Activated gamma-delta T cell (primary cell): ENCODE measurements around the gene ADCK2.
"Not testable (repeated sequence)": the region's sequence is repeated elsewhere in the genome, so short reads cannot be mapped to it uniquely, and the experiment has no call there.

Source experiments
- DNase-seq: peaks from one replicate; lab custom pipeline; 2025; lab: John Stamatoyannopoulos, UW

The ADCK2 gene

DNA sequence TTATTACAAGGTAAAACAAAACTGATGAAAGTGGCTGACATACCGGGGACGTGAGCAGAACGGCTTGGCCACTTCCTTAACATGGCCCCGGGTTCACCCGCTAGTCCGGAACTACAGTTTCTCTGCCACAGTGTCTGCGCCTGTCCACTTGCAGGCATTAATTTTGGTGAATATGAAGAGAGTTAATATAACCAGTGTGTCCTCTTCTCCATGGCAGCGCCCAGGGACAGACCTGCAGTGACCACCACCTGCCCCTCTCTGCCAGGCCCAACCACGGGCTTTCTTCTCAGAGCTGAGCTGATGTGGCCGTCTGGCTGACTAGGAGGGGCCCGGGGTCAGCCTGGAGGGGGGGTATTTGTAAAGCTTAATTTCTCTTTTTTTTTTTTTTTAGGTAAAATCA lies 22.6 kb downstream of the ADCK2 start:
- DNase-seq: no peak

DNA sequence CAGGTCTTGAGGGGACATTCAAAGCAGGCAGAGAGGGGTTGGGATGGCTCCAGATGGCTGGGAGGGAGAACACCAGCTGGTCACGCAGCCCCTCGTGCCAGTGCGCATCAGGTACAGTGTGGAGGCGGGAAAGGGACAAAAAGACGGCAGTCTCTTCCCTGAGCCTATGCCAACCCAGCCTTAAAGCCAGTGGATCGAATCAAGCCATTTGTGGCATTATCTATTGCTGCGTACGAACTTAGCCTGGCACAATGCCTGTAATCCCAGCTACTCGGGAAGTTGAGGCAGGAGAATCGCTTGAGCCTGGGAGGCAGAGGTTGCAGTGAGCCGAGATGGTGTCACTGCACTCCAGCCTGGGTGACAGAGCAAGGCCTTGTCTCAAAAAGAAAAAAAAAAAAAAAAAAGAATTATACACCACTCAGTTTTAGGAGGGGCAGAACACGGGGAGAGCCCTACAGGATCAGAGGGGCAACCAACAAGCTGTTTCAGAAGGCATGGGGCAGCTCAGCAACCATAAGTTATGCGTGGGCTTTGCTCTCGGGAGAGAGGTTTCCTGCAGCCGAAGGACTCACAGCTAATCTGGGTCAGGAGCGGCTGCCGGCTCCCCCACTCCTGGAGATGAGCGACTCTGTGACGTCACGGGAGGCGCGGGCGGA lies 23.4 kb downstream of the ADCK2 start:
- DNase-seq: peak; percentile 91

DNA sequence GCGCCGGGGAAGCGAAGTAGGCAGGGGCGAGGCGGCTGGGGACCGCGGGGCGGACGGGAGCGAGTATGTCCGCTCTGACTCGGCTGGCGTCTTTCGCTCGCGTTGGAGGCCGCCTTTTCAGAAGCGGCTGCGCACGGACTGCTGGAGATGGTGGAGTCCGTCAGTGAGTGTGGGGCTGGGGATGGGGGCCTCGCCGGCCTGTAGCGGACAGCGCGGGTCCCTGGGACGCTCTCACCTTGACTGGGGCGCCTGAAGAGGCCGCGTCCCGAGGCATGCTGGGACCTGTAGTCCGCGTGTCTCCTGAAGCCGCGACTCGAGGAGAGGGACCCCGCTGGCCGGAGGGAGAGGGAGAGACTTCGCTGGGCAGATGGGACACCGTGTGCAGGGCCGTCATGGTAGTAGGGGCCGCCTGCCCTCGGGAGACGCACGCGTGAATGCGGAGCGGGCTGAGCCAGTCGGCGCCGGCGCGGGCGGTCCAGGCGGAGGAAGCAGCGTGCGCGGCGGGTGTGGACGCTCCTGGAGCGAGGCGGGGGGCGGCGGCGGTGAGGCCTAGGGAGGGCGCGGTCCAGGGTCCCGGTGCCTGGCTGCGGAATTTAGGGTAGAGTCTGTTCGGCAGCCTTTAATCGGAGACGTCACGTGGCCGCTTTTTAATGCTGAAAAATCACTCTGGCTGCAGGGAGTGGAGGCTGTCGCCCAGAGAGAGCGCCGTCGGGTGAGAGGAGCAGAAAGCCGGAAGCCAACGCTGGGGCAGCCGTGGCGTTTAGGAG lies 24.1 kb downstream of the ADCK2 start, which contains the start of gene NDUFB2:
Gene NDUFB2, plus strand, starts transcription at position 29 of the 767 bp plus-strand sequence. Its CDS starts 37 bp downstream, at position 66.
- DNase-seq: peak; percentile 68

DNA sequence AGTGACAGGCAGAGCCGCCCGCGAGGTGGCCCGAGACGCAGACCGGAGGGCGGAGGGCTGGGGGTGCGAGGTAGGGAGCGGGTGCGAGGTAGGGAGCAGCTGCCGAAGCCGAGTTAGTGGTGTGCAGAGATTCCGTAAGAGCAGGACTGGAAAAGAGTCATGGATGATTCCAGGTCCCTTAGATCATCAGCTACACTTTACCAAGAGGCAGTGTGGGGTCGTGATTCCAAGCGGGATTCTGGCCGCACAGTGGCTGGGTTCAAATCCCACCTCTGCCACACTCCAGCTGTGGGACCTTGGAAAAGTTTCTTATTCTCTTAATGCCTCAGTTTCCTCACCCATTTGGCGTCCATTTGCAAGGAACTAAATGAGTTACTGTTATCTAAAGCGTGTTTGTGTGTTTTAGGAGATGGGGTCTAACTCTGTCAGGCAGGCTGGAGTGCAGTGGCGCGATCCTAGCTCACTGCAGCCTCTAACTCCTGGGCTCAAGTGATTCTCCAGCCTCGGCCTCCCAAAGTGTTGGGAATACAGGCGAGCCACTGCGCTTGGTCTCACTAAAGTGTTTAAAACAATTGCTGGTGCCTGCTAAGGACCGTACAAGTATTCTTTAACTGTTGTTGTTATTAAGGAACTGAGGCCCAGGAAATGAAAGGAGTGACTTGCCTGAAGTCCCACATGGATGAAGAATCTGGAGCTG lies 24.9 kb downstream of the ADCK2 start:
- DNase-seq: no peak

DNA sequence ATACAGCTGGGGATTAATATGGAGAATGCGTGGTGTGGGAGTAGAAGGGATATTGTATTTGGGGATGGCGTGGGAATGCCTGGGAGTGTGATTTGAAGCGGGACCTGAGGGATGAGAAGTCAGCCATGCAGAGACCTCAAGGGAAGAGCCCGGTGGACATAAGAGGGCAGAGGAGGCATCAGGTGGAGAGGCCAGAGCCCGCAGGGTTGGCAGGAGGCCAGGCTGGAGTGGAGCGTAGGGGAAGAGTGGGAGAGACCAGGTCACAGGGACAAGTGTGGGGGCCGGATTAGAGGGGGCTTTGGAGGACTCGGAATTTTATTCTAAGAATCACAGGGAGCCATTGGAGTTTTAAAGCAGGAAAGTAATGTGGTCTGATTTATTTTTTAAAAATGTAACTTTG lies 25.7 kb downstream of the ADCK2 start:
- DNase-seq: no peak

DNA sequence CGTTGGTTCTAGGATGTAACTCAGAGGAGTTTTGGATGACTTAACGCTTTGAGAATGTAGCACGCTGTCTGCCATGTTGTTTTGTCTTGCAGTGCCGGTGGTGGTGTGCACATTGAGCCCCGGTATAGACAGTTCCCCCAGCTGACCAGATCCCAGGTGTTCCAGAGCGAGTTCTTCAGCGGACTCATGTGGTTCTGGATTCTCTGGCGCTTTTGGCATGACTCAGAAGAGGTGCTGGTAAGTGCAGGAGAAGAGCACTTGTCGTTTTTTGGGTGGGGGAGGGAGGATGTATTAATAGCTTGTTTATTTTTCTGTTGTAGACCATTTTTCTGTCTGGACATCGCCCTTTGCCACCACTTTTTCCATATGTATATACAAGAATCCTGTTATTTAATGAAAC lies 30.0 kb downstream of the ADCK2 start:
- DNase-seq: no peak

DNA sequence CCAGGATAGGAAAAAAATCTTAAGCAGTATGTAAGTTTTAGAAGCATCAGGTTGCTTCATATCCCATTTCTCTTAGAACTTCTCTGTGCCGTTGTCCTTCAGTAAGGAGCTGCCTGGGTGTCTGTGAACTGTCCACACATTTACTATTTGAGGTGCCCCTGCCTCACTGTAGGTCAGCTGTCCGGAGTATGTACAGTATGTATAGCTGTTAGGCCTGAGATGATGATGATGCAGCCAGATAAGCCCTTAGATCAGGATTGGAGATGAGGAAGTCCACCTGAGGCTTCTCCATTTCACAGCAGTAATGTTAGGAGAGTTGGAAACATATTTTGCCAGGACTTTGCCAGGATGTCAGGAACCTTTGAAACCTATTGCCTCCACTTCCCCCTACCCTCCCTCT lies 31.5 kb downstream of the ADCK2 start:
- DNase-seq: no peak

DNA sequence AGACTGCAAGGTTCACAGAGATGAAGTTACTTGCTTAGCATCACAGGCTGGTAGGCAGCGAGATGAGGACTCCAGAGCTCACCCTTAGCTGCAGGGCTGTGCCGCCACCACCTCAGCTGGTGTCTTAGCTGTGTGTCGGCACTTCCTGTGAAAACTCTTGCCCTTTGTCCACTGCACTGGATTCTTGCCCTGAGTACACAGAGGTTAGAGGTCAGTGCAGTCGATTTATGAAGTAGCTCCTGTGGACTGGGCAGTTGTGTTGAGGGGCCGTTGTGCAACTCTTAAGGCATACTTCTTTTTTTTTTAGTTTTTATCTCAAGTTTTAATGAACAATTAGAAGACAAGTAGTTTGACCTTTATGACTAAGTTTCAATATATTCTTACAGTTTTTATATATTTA lies 34.4 kb downstream of the ADCK2 start:
- DNase-seq: no peak

DNA sequence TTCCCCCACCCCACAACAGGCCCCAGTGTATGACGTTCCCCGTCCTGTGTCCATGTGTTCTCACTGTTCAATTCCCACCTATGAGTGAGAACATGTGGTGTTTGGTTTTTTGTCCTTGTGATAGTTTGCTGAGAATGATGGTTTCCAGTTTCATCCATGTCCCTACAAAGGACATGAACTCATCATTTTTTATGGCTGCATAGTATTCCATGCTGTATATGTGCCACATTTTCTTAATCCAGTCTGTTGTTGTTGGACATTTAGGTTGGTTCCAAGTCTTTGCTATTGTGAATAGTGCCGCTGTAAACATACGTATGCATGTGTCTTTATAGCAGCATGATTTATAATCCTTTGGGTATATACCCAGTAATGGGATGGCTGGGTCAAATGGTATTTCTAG lies 36.0 kb downstream of the ADCK2 start:
- not testable (repeated sequence) for DNase-seq

DNA sequence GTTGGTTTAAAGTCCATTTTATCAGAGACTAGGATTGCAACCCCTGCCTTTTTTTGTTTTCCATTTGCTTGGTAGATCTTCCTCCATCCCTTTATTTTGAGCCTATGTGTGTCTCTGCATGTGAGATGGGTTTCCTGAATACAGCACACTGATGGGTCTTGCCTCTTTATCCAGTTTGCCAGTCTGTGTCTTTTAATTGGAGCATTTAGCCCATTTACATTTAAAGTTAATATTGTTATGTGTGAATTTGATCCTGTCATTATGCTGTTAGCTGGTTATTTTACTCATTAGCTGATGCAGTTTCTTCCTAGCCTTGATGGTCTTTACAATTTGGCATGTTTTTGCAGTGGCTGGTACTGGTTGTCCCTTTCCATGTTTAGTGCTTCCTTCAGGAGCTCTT lies 39.6 kb downstream of the ADCK2 start:
- not testable (repeated sequence) for DNase-seq

DNA sequence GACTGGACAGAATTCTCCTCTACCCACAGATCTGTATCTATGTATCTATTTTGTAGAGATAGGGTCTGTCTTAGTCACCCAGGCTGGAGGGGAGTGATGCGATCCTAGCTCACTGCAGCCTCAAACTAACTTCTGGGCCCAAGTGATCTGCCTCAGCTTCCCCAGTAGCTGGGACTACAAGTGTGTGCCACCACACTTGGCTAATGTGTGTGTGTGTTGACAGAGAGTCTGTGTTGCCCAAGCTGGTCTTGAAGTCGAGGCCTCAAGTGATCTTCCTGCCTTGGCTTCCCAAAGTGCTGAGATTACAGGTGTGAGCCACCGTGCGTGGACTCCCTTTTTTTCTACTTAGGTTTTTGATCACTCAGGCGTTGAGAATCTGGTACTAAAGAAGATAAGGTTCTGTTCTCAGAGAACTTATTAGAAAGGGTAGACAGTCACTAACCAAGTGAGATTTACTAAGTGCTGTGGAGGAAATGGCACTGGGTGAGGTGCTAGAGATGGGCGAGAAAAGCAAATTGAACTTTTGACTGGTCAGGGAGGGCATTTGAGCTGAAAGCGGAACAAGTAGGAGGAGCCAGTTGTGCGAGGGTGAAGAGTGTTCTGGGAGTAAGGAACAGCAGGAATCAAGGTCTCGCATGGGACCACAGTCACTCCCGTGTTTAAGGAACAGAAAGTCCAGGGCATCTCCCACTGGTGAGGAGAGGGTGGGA lies 41.7 kb downstream of the ADCK2 start:
- DNase-seq: no peak

DNA sequence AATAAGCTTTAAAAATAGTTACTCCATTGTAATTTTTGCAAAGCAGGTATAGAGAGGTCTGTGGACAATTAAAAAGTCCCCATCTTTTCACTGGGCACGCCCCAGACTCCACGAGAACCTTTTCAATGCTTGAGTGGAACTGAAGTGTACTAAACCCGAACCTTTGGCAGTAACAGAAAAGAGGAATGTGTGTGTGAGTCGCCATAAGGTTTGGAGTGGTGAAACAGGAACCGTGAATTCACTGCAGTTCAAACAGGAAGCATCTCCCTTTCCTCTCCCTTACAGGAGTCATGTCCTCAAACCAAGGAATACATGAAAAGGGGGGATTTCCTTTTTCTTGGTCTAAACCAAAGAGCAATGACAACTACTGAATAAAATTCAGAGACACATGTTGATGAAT lies 47.0 kb downstream of the ADCK2 start:
- DNase-seq: no peak

DNA sequence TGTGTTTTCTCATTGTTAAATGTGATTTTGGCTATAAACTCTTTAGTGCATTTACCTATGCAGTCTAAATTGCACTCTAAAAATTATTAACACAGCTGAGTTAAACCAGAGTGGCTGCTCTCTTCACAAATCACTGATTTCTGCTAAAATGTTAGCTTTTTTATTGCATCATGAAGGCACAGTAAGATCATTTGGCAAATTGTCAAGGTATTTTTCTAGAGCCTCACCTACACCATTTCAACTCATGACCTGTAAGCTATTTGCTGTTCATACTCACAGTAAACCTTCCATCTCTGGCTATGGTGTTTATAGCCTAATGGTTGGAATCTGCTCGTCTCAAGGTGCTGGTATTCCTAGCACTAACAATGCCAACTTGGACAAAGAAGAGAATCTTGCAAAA lies 49.5 kb downstream of the ADCK2 start:
- no peak for DNase-seq

DNA sequence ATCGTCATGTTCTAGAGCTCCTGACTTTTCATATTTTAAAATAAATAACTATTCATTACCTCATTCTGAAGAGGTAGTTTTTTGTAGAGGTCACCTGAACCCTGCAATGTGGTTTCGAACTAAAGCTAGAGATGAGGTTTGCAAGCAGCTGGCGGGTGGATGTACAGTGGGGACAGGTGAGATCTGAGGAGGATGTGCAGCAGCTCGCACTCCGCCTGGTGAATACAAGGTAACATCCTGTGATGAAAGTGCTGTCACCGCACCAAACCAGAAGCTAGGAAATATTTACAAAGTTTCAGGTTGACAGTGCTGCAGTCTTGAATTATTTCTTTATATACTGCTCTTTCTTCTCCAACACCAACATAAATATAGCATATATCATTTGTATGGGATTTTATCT lies 50.3 kb downstream of the ADCK2 start:
- no peak for DNase-seq

DNA sequence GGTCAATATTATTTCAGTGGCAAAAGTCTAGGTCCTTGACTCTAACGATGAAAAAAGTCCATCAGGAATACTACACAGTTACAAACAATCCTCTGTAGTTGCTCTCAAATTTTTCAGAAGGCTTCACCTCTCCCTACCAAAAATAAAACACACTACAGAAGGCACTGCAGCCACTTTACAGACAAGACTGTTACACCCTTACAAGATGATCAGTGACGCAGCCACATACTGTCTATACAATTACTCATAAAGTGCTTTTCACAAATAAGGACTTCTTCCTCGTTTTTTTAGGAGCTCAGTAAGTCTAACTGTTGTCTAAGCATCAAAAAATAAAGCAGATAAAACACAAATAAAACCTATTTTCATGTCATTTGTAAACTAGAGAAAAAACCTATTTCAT lies 50.8 kb downstream of the ADCK2 start:
- DNase-seq: no peak

DNA sequence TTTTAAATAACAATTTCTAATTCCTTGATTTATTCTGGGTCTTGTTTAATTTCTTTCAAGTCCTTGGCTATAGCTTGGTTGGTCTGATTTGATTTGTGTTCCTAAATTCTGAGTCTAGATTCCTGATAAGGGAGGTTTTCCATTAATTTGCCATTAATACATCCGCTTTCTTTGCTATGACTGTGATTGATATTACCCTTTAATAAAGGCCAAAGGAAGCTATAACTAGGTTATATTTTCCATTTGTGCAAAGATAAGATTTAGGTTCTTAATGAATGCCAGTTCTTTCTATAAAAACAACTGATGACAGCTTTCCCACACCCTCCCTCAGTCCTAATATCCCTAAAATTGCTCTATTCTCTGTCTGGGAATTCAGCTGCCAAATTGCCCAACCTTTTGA lies 52.0 kb downstream of the ADCK2 start:
- no peak for DNase-seq

DNA sequence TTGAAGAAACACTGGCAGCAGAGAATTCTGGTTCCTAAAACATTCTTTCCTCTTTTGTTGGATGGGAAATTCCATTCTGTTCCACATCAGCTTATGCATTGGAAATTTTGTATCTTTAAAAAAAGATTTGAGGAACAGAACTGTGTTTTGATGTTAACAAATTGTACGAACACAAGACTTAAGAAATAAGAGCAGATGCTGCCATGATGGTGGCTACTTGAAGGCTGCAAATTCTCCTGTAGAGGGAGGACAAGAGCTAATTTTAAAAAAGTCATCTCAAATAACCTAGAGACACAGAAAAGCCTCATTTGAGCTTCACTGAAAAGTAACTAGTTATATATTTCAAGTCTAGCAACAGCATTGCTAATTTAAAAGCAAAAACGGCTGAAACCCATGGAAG lies 53.5 kb downstream of the ADCK2 start:
- DNase-seq: no peak

DNA sequence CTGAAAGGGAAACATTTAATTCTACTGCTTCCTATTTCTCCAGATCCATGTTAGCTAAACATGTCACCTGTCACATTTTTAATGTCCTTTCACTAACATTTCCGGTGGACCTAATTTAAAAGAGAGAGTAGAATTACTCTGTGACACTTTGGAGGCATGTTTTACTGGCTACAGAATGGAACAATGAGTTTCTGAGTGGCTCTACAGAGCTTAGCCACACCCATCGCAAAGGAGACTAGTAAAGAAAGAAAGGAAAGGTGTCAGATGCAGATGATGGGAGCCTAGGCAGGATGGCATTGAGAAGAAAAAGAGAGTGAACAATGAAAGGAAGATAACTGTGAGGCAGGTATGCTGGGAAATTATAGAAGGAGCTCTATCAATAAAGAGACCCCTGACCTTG lies 59.7 kb downstream of the ADCK2 start:
- no peak for DNase-seq

DNA sequence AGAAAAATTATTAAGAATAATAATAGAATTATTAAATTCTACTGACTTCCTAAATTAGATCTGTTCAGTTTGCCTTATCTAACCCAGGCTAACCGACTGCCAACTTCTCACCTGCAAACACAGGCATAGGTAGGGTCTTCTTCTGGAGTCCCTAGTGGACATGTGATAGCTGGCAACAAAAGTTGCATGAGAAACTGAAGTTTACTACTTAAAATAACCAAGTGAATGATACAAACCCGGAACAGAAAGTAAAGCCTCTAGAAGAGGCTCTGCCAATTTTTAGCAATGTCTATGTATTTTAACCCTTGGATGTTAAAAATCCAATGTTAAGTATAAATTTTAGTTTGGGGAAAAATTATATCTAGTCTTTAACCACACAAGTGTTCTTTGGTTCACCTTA lies 61.4 kb downstream of the ADCK2 start:
- DNase-seq: no peak

DNA sequence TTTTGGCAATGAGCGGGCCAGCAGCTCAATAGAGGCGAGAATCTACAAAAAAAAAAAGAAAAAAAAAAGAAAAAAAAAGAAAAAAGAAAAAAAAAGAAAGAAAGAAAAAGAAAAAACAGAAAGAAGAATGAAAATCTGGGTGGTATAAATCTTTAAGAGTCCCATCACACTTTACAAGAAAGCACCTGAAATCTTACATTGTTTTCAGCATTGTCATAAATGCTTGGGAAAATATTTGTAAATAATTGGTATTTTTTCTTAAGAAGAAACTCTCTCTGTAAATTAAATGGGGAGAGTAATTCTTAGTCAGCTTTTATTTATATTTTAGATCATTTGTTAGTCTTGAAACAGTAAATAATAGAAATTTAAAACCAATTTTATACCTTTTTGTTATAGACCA lies 62.0 kb downstream of the ADCK2 start:
- DNase-seq: no peak

DNA sequence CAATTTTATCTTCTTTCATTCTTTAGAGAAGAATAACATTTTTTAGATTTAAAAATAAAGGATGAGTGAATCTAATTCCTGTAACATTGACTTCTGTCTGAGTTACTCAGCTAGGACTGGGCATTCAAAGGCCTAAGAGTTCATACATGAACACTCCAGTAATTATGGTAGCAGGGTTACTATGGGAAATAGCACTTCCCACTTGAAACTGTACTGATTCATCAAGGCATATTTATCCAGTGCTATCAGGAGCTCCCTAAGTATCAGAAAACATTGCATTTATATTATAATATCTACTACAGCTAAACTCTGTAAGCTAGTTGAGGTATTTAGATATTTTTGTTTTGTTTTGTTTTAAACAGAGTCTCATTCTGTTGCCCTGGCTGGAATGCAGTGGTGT lies 65.5 kb downstream of the ADCK2 start:
- DNase-seq: no peak

DNA sequence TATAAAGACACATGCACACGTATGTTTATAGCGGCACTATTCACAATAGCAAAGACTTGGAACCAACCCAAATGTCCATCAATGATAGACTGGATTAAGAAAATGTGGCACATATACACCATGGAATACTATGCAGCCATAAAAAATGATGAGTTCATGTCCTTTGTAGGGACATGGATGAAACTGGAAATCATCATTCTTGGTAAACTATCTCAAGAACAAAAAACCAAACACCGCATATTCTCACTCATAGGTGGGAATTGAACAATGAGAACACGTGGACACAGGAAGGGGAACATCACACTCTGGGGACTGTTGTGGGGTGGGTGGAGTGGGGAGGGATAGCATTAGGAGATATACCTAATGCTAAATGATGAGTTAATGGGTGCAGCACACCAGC lies 70.5 kb downstream of the ADCK2 start:
- not testable (repeated sequence) for DNase-seq
